HG03135 (cell line): ENCODE results near the gene PDPK1.
"Not testable (repeated sequence)": the region's sequence is repeated elsewhere in the genome, so short reads cannot be mapped to it uniquely, and the experiment has no call there.

Source experiments
- ATAC-seq: cut with Tn5 transposase; IDR thresholded peaks from one replicate; pipeline ENCODE4 v1.9.1; 2021; ENCODE audit warnings: mild to moderate bottlenecking, moderate library complexity; ENCODE audit not compliant: unreplicated experiment

The PDPK1 gene

GRCh38 chr16:2520784-2521531 is 16.9 kb upstream of the PDPK1 start:
- ATAC-seq = peak; percentile 37

- ATAC-seq = no peak
These were observed 14.0 kb upstream of the PDPK1 start for GRCh38 chr16:2523801-2524231.

GRCh38 chr16:2524339-2524938 is 13.4 kb upstream of the PDPK1 start:
- no peak for ATAC-seq

- no peak for ATAC-seq
These were observed 11.7 kb upstream of the PDPK1 start for GRCh38 chr16:2526135-2526534.

GRCh38 chr16:2527071-2527783 is 10.6 kb upstream of the PDPK1 start:
- ATAC-seq = no peak

GRCh38 chr16:2527784-2528100 is 10.1 kb upstream of the PDPK1 start:
- no peak for ATAC-seq

- no peak for ATAC-seq
These were observed 9.4 kb upstream of the PDPK1 start for GRCh38 chr16:2528161-2529060.

GRCh38 chr16:2529061-2529931 is 8.5 kb upstream of the PDPK1 start:
- ATAC-seq = no peak

GRCh38 chr16:2529961-2530628 is 7.7 kb upstream of the PDPK1 start:
- no peak for ATAC-seq

- ATAC-seq = no peak
These were observed 7.0 kb upstream of the PDPK1 start for GRCh38 chr16:2530629-2531318.

- ATAC-seq = peak; percentile 8
These were observed 6.5 kb upstream of the PDPK1 start, which contains the start of gene CEMP1 for GRCh38 chr16:2531371-2531695. Gene CEMP1 (minus strand): TSS chr16:2531408. CDS start chr16:2531073, 335 bp downstream.

- ATAC-seq = peak; percentile 74
These were observed 5.9 kb upstream of the PDPK1 start for GRCh38 chr16:2531696-2532493.

- ATAC-seq = no peak
These were observed 5.2 kb upstream of the PDPK1 start for GRCh38 chr16:2532494-2533141.

- not testable (repeated sequence) for ATAC-seq
These were observed 4.6 kb upstream of the PDPK1 start for GRCh38 chr16:2533142-2533755.

- no peak for ATAC-seq
These were observed 3.9 kb upstream of the PDPK1 start for GRCh38 chr16:2533912-2534311.

- not testable (repeated sequence) for ATAC-seq
These were observed 3.5 kb upstream of the PDPK1 start for GRCh38 chr16:2534335-2534734.

- no peak for ATAC-seq
These were observed 2.2 kb upstream of the PDPK1 start for GRCh38 chr16:2535625-2536013.
